Thyroid gland (tissue), 4 donors: ENCODE results near the gene SDC3.

Experiments used
- POLR2A ChIP-seq, 2 donors: fragments of 450-650 bp; IDR thresholded peaks; one replicate each; pipeline ENCODE4 v1.6.1; 2017; ENCODE audit warnings: antibody characterized with exemption in 2 of 2, mild to moderate bottlenecking in 2 of 2, moderate library complexity in 1 of 2
- TF ChIP-seq, protein P1 (sequence below), 6 experiments: fragments of 200-600 bp in 3 of 6; fragments of 450-650 bp in 3 of 6; sonication (generic) in 3 of 6; IDR thresholded peaks; one replicate each; pipeline ENCODE4 v1.5.1; 2016 to 2019; ENCODE audit warnings: antibody characterized with exemption in 6 of 6, mild to moderate bottlenecking in 2 of 6, inconsistent platforms in 1 of 6, moderate library complexity in 1 of 6

DNA sequence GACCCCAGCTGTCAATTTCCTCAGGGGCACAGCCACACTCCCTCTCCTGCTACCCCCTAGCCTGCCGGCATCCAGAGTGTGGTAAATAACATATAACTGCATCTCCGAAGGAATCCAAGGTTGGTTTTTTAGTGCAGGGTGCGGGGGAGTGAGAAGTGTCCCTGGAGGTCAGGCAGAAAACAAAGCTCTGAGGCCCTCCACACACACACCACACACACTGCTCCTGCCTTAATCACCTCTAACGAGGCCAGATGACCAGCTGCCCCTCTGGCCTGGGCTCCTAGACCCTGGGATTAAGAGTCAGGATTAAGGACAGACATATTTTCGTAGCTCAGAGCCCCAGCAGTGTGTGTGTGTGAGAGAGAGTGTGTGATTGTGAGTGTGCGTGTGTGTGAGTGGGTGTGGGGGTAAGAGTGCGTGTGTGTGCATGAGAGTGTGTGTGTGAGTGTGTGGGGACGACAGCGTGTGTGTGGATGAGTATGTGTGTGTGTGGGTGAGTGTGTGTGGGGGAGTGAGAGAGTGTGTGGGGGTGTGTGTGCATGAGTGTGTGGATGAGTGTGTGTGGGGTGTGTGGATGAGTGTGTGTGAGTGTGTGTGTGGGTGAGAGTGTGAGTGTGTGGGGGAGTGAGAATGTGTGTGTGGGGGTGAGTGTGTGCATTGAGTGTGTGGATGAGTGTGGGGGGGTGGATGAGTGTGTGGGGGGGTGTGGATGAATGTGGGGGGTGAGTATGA is 14.6 kb downstream of the SDC3 start:
- TF ChIP-seq, protein P1, sequence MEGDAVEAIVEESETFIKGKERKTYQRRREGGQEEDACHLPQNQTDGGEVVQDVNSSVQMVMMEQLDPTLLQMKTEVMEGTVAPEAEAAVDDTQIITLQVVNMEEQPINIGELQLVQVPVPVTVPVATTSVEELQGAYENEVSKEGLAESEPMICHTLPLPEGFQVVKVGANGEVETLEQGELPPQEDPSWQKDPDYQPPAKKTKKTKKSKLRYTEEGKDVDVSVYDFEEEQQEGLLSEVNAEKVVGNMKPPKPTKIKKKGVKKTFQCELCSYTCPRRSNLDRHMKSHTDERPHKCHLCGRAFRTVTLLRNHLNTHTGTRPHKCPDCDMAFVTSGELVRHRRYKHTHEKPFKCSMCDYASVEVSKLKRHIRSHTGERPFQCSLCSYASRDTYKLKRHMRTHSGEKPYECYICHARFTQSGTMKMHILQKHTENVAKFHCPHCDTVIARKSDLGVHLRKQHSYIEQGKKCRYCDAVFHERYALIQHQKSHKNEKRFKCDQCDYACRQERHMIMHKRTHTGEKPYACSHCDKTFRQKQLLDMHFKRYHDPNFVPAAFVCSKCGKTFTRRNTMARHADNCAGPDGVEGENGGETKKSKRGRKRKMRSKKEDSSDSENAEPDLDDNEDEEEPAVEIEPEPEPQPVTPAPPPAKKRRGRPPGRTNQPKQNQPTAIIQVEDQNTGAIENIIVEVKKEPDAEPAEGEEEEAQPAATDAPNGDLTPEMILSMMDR (IDR thresholded peaks at IDR 0.05), result no peak
- TF ChIP-seq POLR2A (IDR thresholded peaks at IDR 0.05), result no peak
